Activated CD8-positive, alpha-beta T cell treated with anti-CD3 and anti-CD28 coated beads for 36 hours (primary cell): ENCODE data around the gene MTOR. TPM values are rescaled to one million over a fixed set of nuclear protein-coding genes. Genes with fewer than 3 reads are reported as not detected.

Source experiments
- ATAC-seq: fragments of 200-7000 bp; cut with Tn5 transposase; one replicate; pipeline ENCODE4 v1.10.0; 2021; ENCODE audit warnings: mild to moderate bottlenecking, moderate library complexity
- CTCF ChIA-PET: fragments of 350-600 bp; sonication (Branson Sonifier 250); formaldehyde crosslinking; loops from one replicate; lab custom pipeline; 2021; ENCODE audit warnings: antibody characterized with exemption; lab: Charles Lee
- POLR2A ChIA-PET: fragments of 350-600 bp; sonication (Branson Sonifier 250); formaldehyde crosslinking; loops from one replicate; lab custom pipeline; 2021; ENCODE audit warnings: antibody characterized with exemption; lab: Charles Lee
- DNase-seq: peaks from one replicate; pipeline ENCODE4 v3.0.0-alpha.2; 2020
- H3K27ac Mint-ChIP-seq: one replicate; pipeline ENCODE4 v1.8.0; 2021; ENCODE audit warnings: mild to moderate bottlenecking, mixed read lengths
- H3K27me3 Mint-ChIP-seq: one replicate; pipeline ENCODE4 v1.8.0; 2021; ENCODE audit warnings: mixed read lengths
- H3K36me3 Mint-ChIP-seq: one replicate; pipeline ENCODE4 v1.8.0; 2021; ENCODE audit warnings: low read depth, mixed read lengths
- H3K4me1 Mint-ChIP-seq: one replicate; pipeline ENCODE4 v1.8.0; 2021; ENCODE audit warnings: low read depth, mixed read lengths
- H3K4me3 Mint-ChIP-seq: one replicate; pipeline ENCODE4 v1.8.0; 2021; ENCODE audit warnings: mild to moderate bottlenecking, moderate library complexity, mixed read lengths
- H3K9me3 Mint-ChIP-seq: one replicate; pipeline ENCODE4 v1.8.0; 2021; ENCODE audit warnings: mixed read lengths
- intact Hi-C: fragments of 100-400 bp; cut with micrococcal nuclease; formaldehyde crosslinking; loops from one replicate; pipeline ENCODE4 v1.10.0; 2022
- total RNA-seq, 2 experiments: library from RNA; stranded (reverse); gene quantifications; one replicate each; pipeline ENCODE4 v1.2.3, GENCODE V29; 2021
- TF ChIP-seq, protein P1 (sequence below): fragments of 200-600 bp; IDR thresholded peaks from one replicate; pipeline ENCODE4 v1.8.0; 2022; ENCODE audit warnings: antibody characterized with exemption, mild to moderate bottlenecking

Gene MTOR
- total RNA-seq, 2 experiments from 2014 or later = 34.7 to 36.8 TPM

DNA sequence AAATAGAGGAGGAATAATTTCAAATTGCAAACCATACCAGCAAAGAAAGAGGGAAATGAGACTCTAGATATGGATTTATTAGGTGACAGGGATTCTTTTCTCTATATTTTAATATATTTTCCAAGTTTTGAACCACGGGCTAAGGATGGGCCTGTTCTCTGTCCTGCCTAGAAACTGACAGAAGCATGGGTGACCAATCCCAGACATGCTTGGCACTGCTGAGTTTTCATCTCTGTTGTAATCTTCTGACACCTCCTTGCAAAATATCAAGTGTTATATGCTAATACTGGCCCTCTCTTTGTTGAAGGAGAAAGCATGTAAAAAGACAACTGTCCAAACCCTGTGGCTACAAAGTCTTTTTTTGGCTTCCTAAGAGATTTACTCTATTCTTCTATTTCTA, 74.0 kb downstream of the MTOR start:
- POLR2A ChIA-PET = no interaction called here

DNA sequence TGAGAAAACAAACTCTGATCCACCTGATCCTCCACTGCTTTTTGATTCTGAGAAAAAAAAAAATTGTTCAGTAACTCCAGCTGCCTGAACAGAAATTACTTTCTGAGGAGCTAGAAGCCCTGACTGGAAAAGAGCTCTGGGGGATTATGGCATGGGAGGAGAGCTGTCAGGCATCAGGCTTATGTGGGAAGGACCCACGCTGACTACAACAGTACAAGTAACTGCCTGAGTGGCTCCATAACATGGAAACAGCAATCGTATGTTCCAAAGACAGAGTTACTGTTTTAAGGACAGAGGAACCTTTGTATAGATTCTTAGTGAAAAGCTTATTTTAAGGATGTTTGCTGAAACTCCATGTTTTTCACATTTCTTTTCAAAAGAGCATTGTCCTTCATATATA, 74.4 kb downstream of the MTOR start:
- H3K4me3 Mint-ChIP-seq = no peak overlapping the region
- no peaks in the 10 kb centered on the region for H3K9me3 Mint-ChIP-seq
- intact Hi-C loops = no loop called here
- DNase-seq (no peak), ATAC-seq (no peak)
- no peaks in the 10 kb centered on the region for H3K27me3 Mint-ChIP-seq
- ChIA-PET CTCF (interaction anchor here (2.7 kb wide), 1 partner anchor 150 kb away, joined by 12 read pairs; no protein-coding TSS in a partner anchor), POLR2A (no interaction called here)
- no peaks in the 10 kb centered on the region for H3K4me1 Mint-ChIP-seq
- TF ChIP-seq, protein P1, sequence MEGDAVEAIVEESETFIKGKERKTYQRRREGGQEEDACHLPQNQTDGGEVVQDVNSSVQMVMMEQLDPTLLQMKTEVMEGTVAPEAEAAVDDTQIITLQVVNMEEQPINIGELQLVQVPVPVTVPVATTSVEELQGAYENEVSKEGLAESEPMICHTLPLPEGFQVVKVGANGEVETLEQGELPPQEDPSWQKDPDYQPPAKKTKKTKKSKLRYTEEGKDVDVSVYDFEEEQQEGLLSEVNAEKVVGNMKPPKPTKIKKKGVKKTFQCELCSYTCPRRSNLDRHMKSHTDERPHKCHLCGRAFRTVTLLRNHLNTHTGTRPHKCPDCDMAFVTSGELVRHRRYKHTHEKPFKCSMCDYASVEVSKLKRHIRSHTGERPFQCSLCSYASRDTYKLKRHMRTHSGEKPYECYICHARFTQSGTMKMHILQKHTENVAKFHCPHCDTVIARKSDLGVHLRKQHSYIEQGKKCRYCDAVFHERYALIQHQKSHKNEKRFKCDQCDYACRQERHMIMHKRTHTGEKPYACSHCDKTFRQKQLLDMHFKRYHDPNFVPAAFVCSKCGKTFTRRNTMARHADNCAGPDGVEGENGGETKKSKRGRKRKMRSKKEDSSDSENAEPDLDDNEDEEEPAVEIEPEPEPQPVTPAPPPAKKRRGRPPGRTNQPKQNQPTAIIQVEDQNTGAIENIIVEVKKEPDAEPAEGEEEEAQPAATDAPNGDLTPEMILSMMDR = no peak
- H3K36me3 Mint-ChIP-seq = peaks cover 10% of the 10 kb centered on the region
- no peak overlapping the region for H3K27ac Mint-ChIP-seq

More for the DNA sequence above, 74.0 kb downstream of the MTOR start:
- H3K36me3 Mint-ChIP-seq = peaks cover 10% of the 10 kb centered on the region
- no peak for DNase-seq
- intact Hi-C loops = no loop called here
- no peaks in the 10 kb centered on the region for H3K4me1 Mint-ChIP-seq
- no peak for ATAC-seq
- no peak overlapping the region for H3K4me3 Mint-ChIP-seq
- H3K27me3 Mint-ChIP-seq = no peaks in the 10 kb centered on the region
- H3K27ac Mint-ChIP-seq = no peak overlapping the region
- H3K9me3 Mint-ChIP-seq = no peaks in the 10 kb centered on the region
- TF ChIP-seq, protein P1 = no peak
- CTCF ChIA-PET = no interaction called here

DNA sequence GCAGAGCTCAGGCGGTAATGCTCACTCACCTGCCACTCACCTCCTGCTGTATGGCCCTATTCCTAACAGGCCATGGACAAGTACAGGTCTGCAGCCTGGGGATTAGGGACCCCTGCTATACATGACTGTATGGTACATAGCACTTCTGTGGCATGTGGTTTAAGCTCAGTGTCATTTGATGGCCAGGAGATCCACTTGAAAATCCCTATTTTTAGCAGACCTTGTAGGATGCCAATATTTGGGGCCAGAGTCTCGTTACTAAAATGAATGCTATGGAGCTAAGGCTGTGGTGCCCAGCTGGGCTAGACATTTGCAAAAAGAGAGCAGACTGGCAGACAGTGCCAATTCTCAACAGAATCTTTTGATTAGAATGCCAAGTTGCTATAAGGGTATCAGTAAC, 74.9 kb downstream of the MTOR start:
- Mint-ChIP-seq H3K9me3 (no peaks in the 10 kb centered on the region), H3K4me1 (no peaks in the 10 kb centered on the region), H3K27me3 (no peaks in the 10 kb centered on the region), H3K4me3 (no peak overlapping the region), H3K36me3 (peaks cover 7% of the 10 kb centered on the region), H3K27ac (no peak overlapping the region)
- ChIA-PET POLR2A (no interaction called here), CTCF (interaction anchor here (2.7 kb wide), 1 partner anchor 150 kb away, joined by 12 read pairs; no protein-coding TSS in a partner anchor)
- TF ChIP-seq, protein P1 = no peak
- DNase-seq (no peak), ATAC-seq (no peak)
- intact Hi-C loops = no loop called here

DNA sequence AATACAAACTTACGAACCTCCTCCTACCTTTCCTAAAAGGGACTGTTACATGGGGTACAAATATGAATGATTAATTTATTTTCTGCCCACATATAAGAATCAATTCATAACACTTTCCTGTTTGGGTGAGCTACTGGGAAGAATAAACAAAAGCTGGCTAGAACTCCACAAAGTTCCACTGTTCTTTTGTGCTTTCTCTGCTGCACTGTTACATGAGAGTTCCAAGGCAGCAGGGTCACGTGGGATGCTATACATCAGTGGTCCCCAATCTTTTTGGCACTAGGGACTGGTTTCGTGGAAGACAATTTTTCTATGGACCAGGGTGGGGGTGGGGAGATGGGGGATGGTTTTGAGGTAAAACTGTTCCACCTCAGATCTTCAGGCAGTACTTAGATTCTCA, 75.4 kb downstream of the MTOR start:
- ChIA-PET POLR2A (no interaction called here), CTCF (interaction anchor here (2.7 kb wide), 1 partner anchor 149 kb away, joined by 12 read pairs; no protein-coding TSS in a partner anchor)
- intact Hi-C loops = no loop called here
- TF ChIP-seq, protein P1 = no peak
- Mint-ChIP-seq H3K4me3 (no peak overlapping the region), H3K36me3 (peaks cover 7% of the 10 kb centered on the region), H3K27ac (no peak overlapping the region), H3K27me3 (no peaks in the 10 kb centered on the region), H3K4me1 (no peaks in the 10 kb centered on the region), H3K9me3 (no peaks in the 10 kb centered on the region)
- no peak for ATAC-seq
- DNase-seq = no peak

DNA sequence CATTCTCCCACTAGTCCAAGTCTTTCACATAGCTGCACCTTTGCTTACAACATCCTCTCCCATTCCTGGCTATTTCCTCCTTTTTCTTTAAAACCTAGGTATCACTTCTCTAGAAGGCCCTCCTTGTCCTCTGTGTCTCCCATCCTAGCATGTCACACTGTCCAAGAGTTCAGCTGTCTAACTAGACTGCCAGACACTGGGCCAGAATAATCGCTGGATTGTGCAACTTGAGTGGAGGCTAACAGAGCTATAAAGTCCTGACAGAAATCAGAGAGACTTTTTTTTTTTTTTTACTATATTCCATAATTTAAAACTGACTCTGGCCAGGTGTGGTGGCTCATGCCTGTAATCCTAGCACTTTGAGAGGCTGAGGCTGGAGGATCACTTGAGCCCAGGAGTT, 77.4 kb downstream of the MTOR start:
- POLR2A ChIA-PET = no interaction called here
- Mint-ChIP-seq H3K4me1 (no peaks in the 10 kb centered on the region), H3K27ac (no peak overlapping the region), H3K4me3 (no peak overlapping the region), H3K36me3 (peaks cover 3% of the 10 kb centered on the region), H3K9me3 (no peaks in the 10 kb centered on the region), H3K27me3 (no peaks in the 10 kb centered on the region)
- TF ChIP-seq, protein P1 = no peak
- CTCF ChIA-PET = no interaction called here
- intact Hi-C loops = no loop called here
- no peak for ATAC-seq
- no peak for DNase-seq
